Testis (tissue), 3 donors: ENCODE data around the gene RASGRF1. TPM values are rescaled to one million over a fixed set of nuclear protein-coding genes. Genes with fewer than 3 reads are reported as not detected.
"Not testable (repeated sequence)": the region's sequence is repeated elsewhere in the genome, so short reads cannot be mapped to it uniquely, and the experiment has no call there.

Experiments
- DNase-seq: peaks from one replicate; pipeline ENCODE4 v3.0.0-alpha.2; 2019
- H3K27ac ChIP-seq, 2 donors: fragments of 200-600 bp; sonication (generic); one replicate each; pipeline ENCODE4 v1.5.1; 2019
- H3K27me3 ChIP-seq: fragments of 200-600 bp; sonication (generic); one replicate; pipeline ENCODE4 v1.5.1; 2019
- H3K36me3 ChIP-seq: fragments of 200-600 bp; sonication (generic); one replicate; pipeline ENCODE4 v1.5.1; 2017; ENCODE audit warnings: low read depth; ENCODE audit errors: missing control alignments
- H3K4me1 ChIP-seq: fragments of 200-600 bp; sonication (generic); one replicate; pipeline ENCODE4 v1.5.1; 2019
- H3K4me3 ChIP-seq, 2 donors: fragments of 200-600 bp; sonication (generic); one replicate each; pipeline ENCODE4 v1.5.1; 2017 to 2019
- H3K9me3 ChIP-seq: fragments of 200-600 bp; sonication (generic); one replicate; pipeline ENCODE4 v1.5.1; 2017
- POLR2A ChIP-seq: fragments of 450-650 bp; IDR thresholded peaks from one replicate; pipeline ENCODE4 v1.6.1; 2017; ENCODE audit warnings: antibody characterized with exemption, mild to moderate bottlenecking, moderate library complexity
- WGBS, 2 donors: methylation state at CpG; one replicate each; pipeline ENCODE4 v1.1.5; 2018; 5-methylcytosine and 5-hydroxymethylcytosine counted together
- intact Hi-C: fragments of 100-400 bp; cut with DNase I; formaldehyde crosslinking; loops from one replicate; pipeline ENCODE4 v1.15.1; 2023; ENCODE audit warnings: low total_unique reads
- polyA plus RNA-seq: library from polyadenylated mRNA; stranded (reverse); fragments of 350-450 nt; fragmentation: Illumina TruSeq; extraction: RNeasy Lipid Tissue Mini Kit (QIAGEN cat#74804); gene quantifications from one replicate; pipeline ENCODE4 v1.2.3, GENCODE V29; 2014; ENCODE audit warnings: low read depth, low replicate concordance; ENCODE audit not compliant: insufficient read depth
- total RNA-seq, 2 donors: library from RNA; depleted of rRNA; stranded (reverse); fragments of >200 nt; gene quantifications; one replicate each; pipeline ENCODE4 v1.2.3, GENCODE V29; 2016
- TF ChIP-seq, protein P1 (sequence below), 3 experiments: fragments of 450-650 bp in 2 of 3; fragments of 200-600 bp in 1 of 3; sonication (generic) in 1 of 3; IDR thresholded peaks; one replicate each; pipeline ENCODE4 v1.5.1; 2016 to 2019; ENCODE audit warnings: antibody characterized with exemption in 3 of 3, mild to moderate bottlenecking in 2 of 3, moderate library complexity in 1 of 3

The RASGRF1 gene
- total and polyA plus RNA-seq, 3 donors from 2014 or later = 2.6 to 3.3 (median 3.1) TPM

- intact Hi-C loops = no loop called here
- 26 to 27% methylated on average over 6 to 7 of the region's 7 CpGs for WGBS, 2 donors
- Histone ChIP-seq H3K27me3 (no peaks in the 10 kb centered on the region), H3K36me3 (no peaks in the 10 kb centered on the region), H3K9me3 (no peaks in the 10 kb centered on the region), H3K27ac (peak overlapping the region in 1 of 2 donors; percentile 64), H3K4me1 (peaks cover 12% of the 10 kb centered on the region), H3K4me3 (no peak overlapping the region)
- DNase-seq = peak; percentile 55
- TF ChIP-seq, protein P1, sequence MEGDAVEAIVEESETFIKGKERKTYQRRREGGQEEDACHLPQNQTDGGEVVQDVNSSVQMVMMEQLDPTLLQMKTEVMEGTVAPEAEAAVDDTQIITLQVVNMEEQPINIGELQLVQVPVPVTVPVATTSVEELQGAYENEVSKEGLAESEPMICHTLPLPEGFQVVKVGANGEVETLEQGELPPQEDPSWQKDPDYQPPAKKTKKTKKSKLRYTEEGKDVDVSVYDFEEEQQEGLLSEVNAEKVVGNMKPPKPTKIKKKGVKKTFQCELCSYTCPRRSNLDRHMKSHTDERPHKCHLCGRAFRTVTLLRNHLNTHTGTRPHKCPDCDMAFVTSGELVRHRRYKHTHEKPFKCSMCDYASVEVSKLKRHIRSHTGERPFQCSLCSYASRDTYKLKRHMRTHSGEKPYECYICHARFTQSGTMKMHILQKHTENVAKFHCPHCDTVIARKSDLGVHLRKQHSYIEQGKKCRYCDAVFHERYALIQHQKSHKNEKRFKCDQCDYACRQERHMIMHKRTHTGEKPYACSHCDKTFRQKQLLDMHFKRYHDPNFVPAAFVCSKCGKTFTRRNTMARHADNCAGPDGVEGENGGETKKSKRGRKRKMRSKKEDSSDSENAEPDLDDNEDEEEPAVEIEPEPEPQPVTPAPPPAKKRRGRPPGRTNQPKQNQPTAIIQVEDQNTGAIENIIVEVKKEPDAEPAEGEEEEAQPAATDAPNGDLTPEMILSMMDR (IDR thresholded peaks at IDR 0.05) = no peak
- TF ChIP-seq POLR2A = no peak
These were observed 25.5 kb upstream of the RASGRF1 start for GRCh38 chr15:79115986-79116665.

DNA sequence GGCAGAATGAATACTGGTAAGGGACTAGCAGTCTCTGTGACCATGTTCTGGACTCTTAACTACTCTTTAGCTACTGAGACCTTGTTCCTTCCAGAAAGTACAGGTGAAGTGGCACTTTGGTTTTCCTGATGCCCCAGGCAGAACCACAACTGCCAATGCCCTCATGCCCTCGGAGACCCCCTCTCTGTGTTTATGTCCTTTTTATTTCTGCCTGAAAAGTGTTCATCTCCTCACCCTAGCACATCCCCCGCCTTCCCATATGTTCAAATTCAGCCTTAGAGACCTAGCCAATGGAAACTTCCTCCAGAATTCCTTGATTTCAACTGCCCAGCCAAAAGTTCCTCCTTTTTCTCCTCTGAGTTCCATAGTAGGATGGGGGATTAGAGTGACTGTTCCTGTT lies 23.3 kb upstream of the RASGRF1 start:
- TF ChIP-seq, protein P1 (IDR thresholded peaks at IDR 0.05) = no peak
- TF ChIP-seq POLR2A = no peak
- no peaks in the 10 kb centered on the region for H3K36me3 ChIP-seq
- peaks cover 12% of the 10 kb centered on the region for H3K4me1 ChIP-seq
- DNase-seq = no peak
- intact Hi-C loops = no loop called here
- no peak overlapping the region for H3K27ac ChIP-seq
- no peaks in the 10 kb centered on the region for H3K27me3 ChIP-seq
- H3K9me3 ChIP-seq = no peaks in the 10 kb centered on the region
- no peak overlapping the region for H3K4me3 ChIP-seq
- WGBS, 2 donors = 84 to 90% methylated on average over 2 of the region's 2 CpGs

DNA sequence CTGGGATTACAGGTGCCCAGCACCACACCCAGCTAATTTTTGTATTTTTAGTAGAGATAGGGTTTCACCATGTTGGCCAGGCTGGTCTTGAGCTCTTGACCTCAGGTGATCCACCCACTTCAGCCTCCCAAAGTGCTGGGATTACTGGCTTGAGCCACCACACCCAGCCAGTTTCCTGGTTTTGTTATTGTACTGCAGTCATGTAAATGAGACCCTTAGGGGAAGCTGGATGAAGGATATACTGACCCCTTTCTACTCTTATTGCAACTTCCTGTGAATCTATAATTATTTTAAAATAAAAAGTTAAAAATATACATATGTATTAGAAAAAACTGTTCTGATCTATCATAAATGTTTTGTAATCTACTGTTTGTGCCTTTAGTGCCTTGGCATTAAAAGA lies 20.8 kb upstream of the RASGRF1 start:
- H3K27me3 ChIP-seq, H3K27ac ChIP-seq, H3K4me1 ChIP-seq, intact Hi-C loops, H3K4me3 ChIP-seq, DNase-seq, H3K36me3 ChIP-seq, H3K9me3 ChIP-seq: not testable (repeated sequence)

- DNase-seq = no peak
- intact Hi-C loops = no loop called here
- no peak for TF ChIP-seq POLR2A
- TF ChIP-seq, protein P1 (IDR thresholded peaks at IDR 0.05) = no peak
- H3K4me1 ChIP-seq = no peaks in the 10 kb centered on the region
- H3K4me3 ChIP-seq = no peak overlapping the region
- H3K9me3 ChIP-seq = no peaks in the 10 kb centered on the region
- WGBS, 2 donors = 99% methylated on average over 4 of the region's 4 CpGs; no CpG with 5 or more reads in 1 of the 2 donors
- H3K27me3 ChIP-seq = no peaks in the 10 kb centered on the region
- no peak overlapping the region for H3K27ac ChIP-seq
- no peaks in the 10 kb centered on the region for H3K36me3 ChIP-seq
These were observed 14.6 kb upstream of the RASGRF1 start for GRCh38 chr15:79105141-79105540.

- intact Hi-C loops = no loop called here
- WGBS, 2 donors = 76 to 78% methylated on average over 6 of the region's 6 CpGs
- Histone ChIP-seq H3K27me3 (no peaks in the 10 kb centered on the region), H3K9me3 (no peaks in the 10 kb centered on the region), H3K4me3 (no peak overlapping the region), H3K27ac (no peak overlapping the region), H3K4me1 (no peaks in the 10 kb centered on the region), H3K36me3 (no peaks in the 10 kb centered on the region)
- TF ChIP-seq, protein P1 (IDR thresholded peaks at IDR 0.05) = no peak
- TF ChIP-seq POLR2A = no peak
- no peak for DNase-seq
These were observed 12.0 kb upstream of the RASGRF1 start for GRCh38 chr15:79102595-79102994.
